GM12878 (cell line): Measurements from ENCODE around the gene BRCA2. TPM values are rescaled to one million over a fixed set of nuclear protein-coding genes. Genes with fewer than 3 reads are reported as not detected.

Source experiments
- ATF3 ChIP-seq: IDR thresholded peaks from 2 replicates; pipeline ENCODE4 v1.6.1; 2011; ENCODE audit warnings: low read depth, mild to moderate bottlenecking, low read length, moderate library complexity, borderline replicate concordance; ENCODE audit errors: extremely low read depth
- BMI1 ChIP-seq: fragments of 450-650 bp; IDR thresholded peaks from 2 replicates; pipeline ENCODE4 v1.6.1; 2016; ENCODE audit warnings: mild to moderate bottlenecking, moderate library complexity, borderline replicate concordance
- FOXM1 ChIP-seq: IDR thresholded peaks from 2 replicates; pipeline ENCODE4 v1.6.1; 2012; ENCODE audit warnings: low read depth, mild to moderate bottlenecking, inconsistent platforms, low read length, moderate library complexity
- PKNOX1 ChIP-seq: fragments of 450-650 bp; IDR thresholded peaks from 2 replicates; pipeline ENCODE4 v1.6.1; 2016; ENCODE audit warnings: mild to moderate bottlenecking
- POU2F2 ChIP-seq: IDR thresholded peaks from 3 replicates; pipeline ENCODE4 v1.6.1; 2011; ENCODE audit warnings: low read depth, mild to moderate bottlenecking, low read length, borderline replicate concordance
- SIX5 ChIP-seq: IDR thresholded peaks from 2 replicates; pipeline ENCODE4 v1.6.1; 2011; ENCODE audit warnings: mild to moderate bottlenecking, low read depth, low read length, moderate library complexity; ENCODE audit not compliant: severe bottlenecking
- SMC3 ChIP-seq: IDR thresholded peaks from 2 replicates; pipeline ENCODE4 v1.6.1; 2011; ENCODE audit warnings: low read length, improper control_type of control experiment, borderline replicate concordance
- SREBF1 ChIP-seq: IDR thresholded peaks from 2 replicates; pipeline ENCODE4 v1.6.1; 2012; ENCODE audit warnings: mild to moderate bottlenecking, low read length
- WRNIP1 ChIP-seq: IDR thresholded peaks from 2 replicates; pipeline ENCODE4 v1.6.1; 2011; ENCODE audit warnings: low read depth, low read length, improper control_type of control experiment, borderline replicate concordance
- YY1 ChIP-seq: IDR thresholded peaks from 2 replicates; pipeline ENCODE4 v1.6.1; 2011; ENCODE audit warnings: low read depth, mild to moderate bottlenecking, low read length
- ZBED1 ChIP-seq: IDR thresholded peaks from 2 replicates; pipeline ENCODE4 v1.6.1; 2016; ENCODE audit warnings: borderline replicate concordance
- ZNF384 ChIP-seq: IDR thresholded peaks from 2 replicates; pipeline ENCODE4 v1.6.1; 2012; ENCODE audit warnings: low read depth, mild to moderate bottlenecking, low read length, improper control_type of control experiment, borderline replicate concordance
- ZNF622 ChIP-seq: fragments of 450-650 bp; IDR thresholded peaks from 2 replicates; pipeline ENCODE4 v1.6.1; 2017; ENCODE audit warnings: mild to moderate bottlenecking, inconsistent platforms
- polyA plus RNA-seq, 11 experiments: library from polyadenylated mRNA; depleted of rRNA in 4 of 11; unstranded in 6 of 11; stranded (reverse) in 5 of 11; fragments of >200 nt; fragmentation: Nextera tagmentation in 4 of 11; fragmentation: Illumina TruSeq in 1 of 11; extraction: Ambion mirVana in 4 of 11; extraction: Trizol in 1 of 11; gene quantifications; 1 replicate in 1 of 11; 2 replicates in 10 of 11; pipeline versions ENCODE4 v1.2.1 to v1.2.3, GENCODE V29; 2011 to 2016; ENCODE audit warnings: inconsistent platforms in 2 of 11, missing spikeins in 2 of 11, low read depth in 1 of 11
- total RNA-seq, 4 experiments: library from RNA; depleted of rRNA in 3 of 4; stranded (reverse); fragments of >200 nt in 3 of 4; fragmentation: Illumina TruSeq in 1 of 4; extraction: Trizol in 1 of 4; gene quantifications; 2 replicates each; pipeline versions ENCODE4 v1.2.1 to v1.2.3, GENCODE V29; 2013 to 2021
- TF ChIP-seq, protein P1 (sequence below): fragments of 450-650 bp; formaldehyde crosslinking; IDR thresholded peaks from 2 replicates; pipeline ENCODE4 v1.5.0; 2022; ENCODE audit warnings: mild to moderate bottlenecking, missing genetic modification characterization
- TF ChIP-seq, protein P2 (sequence below): fragments of 150-350 bp; IDR thresholded peaks from 2 replicates; pipeline ENCODE4 v1.6.1; 2014; ENCODE audit warnings: mild to moderate bottlenecking, low read depth, low read length
- TF ChIP-seq, protein P3 (sequence below): fragments of 450-650 bp; IDR thresholded peaks from 2 replicates; pipeline ENCODE4 v1.6.1; 2017; ENCODE audit warnings: mild to moderate bottlenecking, low read depth, inconsistent platforms; ENCODE audit not compliant: poor library complexity, severe bottlenecking
- TF ChIP-seq, protein P4 (sequence below): IDR thresholded peaks from 2 replicates; pipeline ENCODE4 v1.6.1; 2011; ENCODE audit warnings: borderline replicate concordance, low read depth, mild to moderate bottlenecking, moderate library complexity, low read length; ENCODE audit not compliant: insufficient read depth, poor library complexity, severe bottlenecking

BRCA2 gene
- total and polyA plus RNA-seq, 10 of the 15 experiments (the other 5 are each of a cell fraction or from before 2014, with no cell fraction given) = 7.6 to 42.2 (median 23.9) TPM

DNA sequence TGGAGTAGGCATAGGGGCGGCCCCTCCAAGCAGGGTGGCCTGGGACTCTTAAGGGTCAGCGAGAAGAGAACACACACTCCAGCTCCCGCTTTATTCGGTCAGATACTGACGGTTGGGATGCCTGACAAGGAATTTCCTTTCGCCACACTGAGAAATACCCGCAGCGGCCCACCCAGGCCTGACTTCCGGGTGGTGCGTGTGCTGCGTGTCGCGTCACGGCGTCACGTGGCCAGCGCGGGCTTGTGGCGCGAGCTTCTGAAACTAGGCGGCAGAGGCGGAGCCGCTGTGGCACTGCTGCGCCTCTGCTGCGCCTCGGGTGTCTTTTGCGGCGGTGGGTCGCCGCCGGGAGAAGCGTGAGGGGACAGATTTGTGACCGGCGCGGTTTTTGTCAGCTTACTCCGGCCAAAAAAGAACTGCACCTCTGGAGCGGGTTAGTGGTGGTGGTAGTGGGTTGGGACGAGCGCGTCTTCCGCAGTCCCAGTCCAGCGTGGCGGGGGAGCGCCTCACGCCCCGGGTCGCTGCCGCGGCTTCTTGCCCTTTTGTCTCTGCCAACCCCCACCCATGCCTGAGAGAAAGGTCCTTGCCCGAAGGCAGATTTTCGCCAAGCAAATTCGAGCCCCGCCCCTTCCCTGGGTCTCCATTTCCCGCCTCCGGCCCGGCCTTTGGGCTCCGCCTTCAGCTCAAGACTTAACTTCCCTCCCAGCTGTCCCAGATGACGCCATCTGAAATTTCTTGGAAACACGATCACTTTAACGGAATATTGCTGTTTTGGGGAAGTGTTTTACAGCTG lies at the start of gene BRCA2, which contains the start of gene ZAR1L (continued):
- TF ChIP-seq, protein P1, sequence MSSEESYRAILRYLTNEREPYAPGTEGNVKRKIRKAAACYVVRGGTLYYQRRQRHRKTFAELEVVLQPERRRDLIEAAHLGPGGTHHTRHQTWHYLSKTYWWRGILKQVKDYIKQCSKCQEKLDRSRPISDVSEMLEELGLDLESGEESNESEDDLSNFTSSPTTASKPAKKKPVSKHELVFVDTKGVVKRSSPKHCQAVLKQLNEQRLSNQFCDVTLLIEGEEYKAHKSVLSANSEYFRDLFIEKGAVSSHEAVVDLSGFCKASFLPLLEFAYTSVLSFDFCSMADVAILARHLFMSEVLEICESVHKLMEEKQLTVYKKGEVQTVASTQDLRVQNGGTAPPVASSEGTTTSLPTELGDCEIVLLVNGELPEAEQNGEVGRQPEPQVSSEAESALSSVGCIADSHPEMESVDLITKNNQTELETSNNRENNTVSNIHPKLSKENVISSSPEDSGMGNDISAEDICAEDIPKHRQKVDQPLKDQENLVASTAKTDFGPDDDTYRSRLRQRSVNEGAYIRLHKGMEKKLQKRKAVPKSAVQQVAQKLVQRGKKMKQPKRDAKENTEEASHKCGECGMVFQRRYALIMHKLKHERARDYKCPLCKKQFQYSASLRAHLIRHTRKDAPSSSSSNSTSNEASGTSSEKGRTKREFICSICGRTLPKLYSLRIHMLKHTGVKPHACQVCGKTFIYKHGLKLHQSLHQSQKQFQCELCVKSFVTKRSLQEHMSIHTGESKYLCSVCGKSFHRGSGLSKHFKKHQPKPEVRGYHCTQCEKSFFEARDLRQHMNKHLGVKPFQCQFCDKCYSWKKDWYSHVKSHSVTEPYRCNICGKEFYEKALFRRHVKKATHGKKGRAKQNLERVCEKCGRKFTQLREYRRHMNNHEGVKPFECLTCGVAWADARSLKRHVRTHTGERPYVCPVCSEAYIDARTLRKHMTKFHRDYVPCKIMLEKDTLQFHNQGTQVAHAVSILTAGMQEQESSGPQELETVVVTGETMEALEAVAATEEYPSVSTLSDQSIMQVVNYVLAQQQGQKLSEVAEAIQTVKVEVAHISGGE = no peak
- TF ChIP-seq SMC3 (no peak), SREBF1 (no peak), ATF3 (peak; percentile 92), ZNF622 (no peak), SIX5 (no peak), PKNOX1 (peak; percentile 23; the same call in 1 of the 2 replicates), WRNIP1 (no peak), FOXM1 (peak; percentile 22; the same call in 1 of the 2 replicates), ZNF384 (no peak), YY1 (peak; percentile 12; the same call in 1 of the 2 replicates), ZBED1 (no peak), BMI1 (no peak), POU2F2 (peak; percentile 85)
- TF ChIP-seq, protein P2, sequence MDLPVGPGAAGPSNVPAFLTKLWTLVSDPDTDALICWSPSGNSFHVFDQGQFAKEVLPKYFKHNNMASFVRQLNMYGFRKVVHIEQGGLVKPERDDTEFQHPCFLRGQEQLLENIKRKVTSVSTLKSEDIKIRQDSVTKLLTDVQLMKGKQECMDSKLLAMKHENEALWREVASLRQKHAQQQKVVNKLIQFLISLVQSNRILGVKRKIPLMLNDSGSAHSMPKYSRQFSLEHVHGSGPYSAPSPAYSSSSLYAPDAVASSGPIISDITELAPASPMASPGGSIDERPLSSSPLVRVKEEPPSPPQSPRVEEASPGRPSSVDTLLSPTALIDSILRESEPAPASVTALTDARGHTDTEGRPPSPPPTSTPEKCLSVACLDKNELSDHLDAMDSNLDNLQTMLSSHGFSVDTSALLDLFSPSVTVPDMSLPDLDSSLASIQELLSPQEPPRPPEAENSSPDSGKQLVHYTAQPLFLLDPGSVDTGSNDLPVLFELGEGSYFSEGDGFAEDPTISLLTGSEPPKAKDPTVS = no peak
- TF ChIP-seq, protein P3, sequence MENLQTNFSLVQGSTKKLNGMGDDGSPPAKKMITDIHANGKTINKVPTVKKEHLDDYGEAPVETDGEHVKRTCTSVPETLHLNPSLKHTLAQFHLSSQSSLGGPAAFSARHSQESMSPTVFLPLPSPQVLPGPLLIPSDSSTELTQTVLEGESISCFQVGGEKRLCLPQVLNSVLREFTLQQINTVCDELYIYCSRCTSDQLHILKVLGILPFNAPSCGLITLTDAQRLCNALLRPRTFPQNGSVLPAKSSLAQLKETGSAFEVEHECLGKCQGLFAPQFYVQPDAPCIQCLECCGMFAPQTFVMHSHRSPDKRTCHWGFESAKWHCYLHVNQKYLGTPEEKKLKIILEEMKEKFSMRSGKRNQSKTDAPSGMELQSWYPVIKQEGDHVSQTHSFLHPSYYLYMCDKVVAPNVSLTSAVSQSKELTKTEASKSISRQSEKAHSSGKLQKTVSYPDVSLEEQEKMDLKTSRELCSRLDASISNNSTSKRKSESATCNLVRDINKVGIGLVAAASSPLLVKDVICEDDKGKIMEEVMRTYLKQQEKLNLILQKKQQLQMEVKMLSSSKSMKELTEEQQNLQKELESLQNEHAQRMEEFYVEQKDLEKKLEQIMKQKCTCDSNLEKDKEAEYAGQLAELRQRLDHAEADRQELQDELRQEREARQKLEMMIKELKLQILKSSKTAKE = no peak
- TF ChIP-seq, protein P4, sequence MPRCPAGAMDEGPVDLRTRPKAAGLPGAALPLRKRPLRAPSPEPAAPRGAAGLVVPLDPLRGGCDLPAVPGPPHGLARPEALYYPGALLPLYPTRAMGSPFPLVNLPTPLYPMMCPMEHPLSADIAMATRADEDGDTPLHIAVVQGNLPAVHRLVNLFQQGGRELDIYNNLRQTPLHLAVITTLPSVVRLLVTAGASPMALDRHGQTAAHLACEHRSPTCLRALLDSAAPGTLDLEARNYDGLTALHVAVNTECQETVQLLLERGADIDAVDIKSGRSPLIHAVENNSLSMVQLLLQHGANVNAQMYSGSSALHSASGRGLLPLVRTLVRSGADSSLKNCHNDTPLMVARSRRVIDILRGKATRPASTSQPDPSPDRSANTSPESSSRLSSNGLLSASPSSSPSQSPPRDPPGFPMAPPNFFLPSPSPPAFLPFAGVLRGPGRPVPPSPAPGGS = no peak
